Mesangial cell (primary cell): ENCODE measurements around the gene INSL6. TPM values are rescaled to one million over a fixed set of nuclear protein-coding genes. Genes with fewer than 3 reads are reported as not detected.

Source experiments
- total RNA-seq: library from RNA; depleted of rRNA; stranded (reverse); fragments of >200 nt; gene quantifications from 2 replicates; pipeline ENCODE4 v1.2.3, GENCODE V29; 2015

INSL6 gene
- not detected in 2 replicates for total RNA-seq

GRCh38 chr9:5185220-5185840, at the start of gene INSL6:
INSL6 (minus strand) TSS chr9:5185639; CDS start chr9:5185602, 37 bp downstream.

GRCh38 chr9:5231212-5231611, 45.8 kb upstream of the INSL6 start, which contains the start of gene INSL4:
INSL4 (plus strand) TSS chr9:5231419; CDS start chr9:5231524, 105 bp downstream.

Other genes with a start within 250 kb of the INSL6 start
- 3.4 and 3.5 TPM in 2 replicates for gene JAK2, start 200.4 kb downstream of the INSL6 start, total RNA-seq
- not detected in 2 replicates for gene INSL4, start 45.8 kb upstream of the INSL6 start, total RNA-seq
- 1.0 and 2.3 TPM in 2 replicates for gene RLN2, start 119.1 kb upstream of the INSL6 start, total RNA-seq
- gene RLN1, start 154.2 kb upstream of the INSL6 start, total RNA-seq, result not detected in 2 replicates